HEK293 (cell line): Measurements from ENCODE around the gene LACTBL1.
A peak's percentile ranks its signal among the peaks of the same experiment; 100 is the strongest.

Source experiments
- BCL11B ChIP-seq: fragments of 450-650 bp; formaldehyde crosslinking; IDR thresholded peaks from 2 replicates; pipeline ENCODE4 v1.5.1; 2016; ENCODE audit warnings: low read depth, missing biosample characterization, missing genetic modification characterization
- EGR2 ChIP-seq: fragments of 450-650 bp; formaldehyde crosslinking; IDR thresholded peaks from 2 replicates; pipeline ENCODE4 v1.5.1; 2016; ENCODE audit warnings: low read depth, missing biosample characterization, missing genetic modification characterization
- GFI1B ChIP-seq: fragments of 450-650 bp; formaldehyde crosslinking; IDR thresholded peaks from 2 replicates; pipeline ENCODE4 v1.5.1; 2016; ENCODE audit warnings: missing biosample characterization, missing genetic modification characterization
- SP7 ChIP-seq: fragments of 450-650 bp; formaldehyde crosslinking; IDR thresholded peaks from 2 replicates; pipeline ENCODE4 v1.5.1; 2016; ENCODE audit warnings: missing biosample characterization, missing genetic modification characterization
- ZBTB8A ChIP-seq: fragments of 450-650 bp; formaldehyde crosslinking; IDR thresholded peaks from 2 replicates; pipeline ENCODE4 v1.5.1; 2016; ENCODE audit warnings: missing biosample characterization, missing genetic modification characterization
- ZFHX2 ChIP-seq: fragments of 450-650 bp; formaldehyde crosslinking; conservative IDR thresholded peaks from 2 replicates; pipeline ENCODE4 v1.5.1; 2016; ENCODE audit warnings: missing biosample characterization, missing genetic modification characterization
- ZFP37 ChIP-seq: fragments of 450-650 bp; formaldehyde crosslinking; IDR thresholded peaks from 2 replicates; pipeline ENCODE4 v1.5.1; 2016; ENCODE audit warnings: missing biosample characterization, missing genetic modification characterization
- ZNF266 ChIP-seq: fragments of 450-650 bp; formaldehyde crosslinking; IDR thresholded peaks from 2 replicates; pipeline ENCODE4 v1.5.1; 2016; ENCODE audit warnings: missing biosample characterization, missing genetic modification characterization, low read depth
- ZNF292 ChIP-seq: fragments of 450-650 bp; formaldehyde crosslinking; IDR thresholded peaks from 2 replicates; pipeline ENCODE4 v1.5.1; 2016; ENCODE audit warnings: low read depth, missing biosample characterization, missing genetic modification characterization, borderline replicate concordance
- ZNF354C ChIP-seq: fragments of 450-650 bp; formaldehyde crosslinking; IDR thresholded peaks from 2 replicates; pipeline ENCODE4 v1.5.1; 2016; ENCODE audit warnings: missing biosample characterization, missing genetic modification characterization, low read depth, borderline replicate concordance
- ZNF394 ChIP-seq: fragments of 450-650 bp; formaldehyde crosslinking; IDR thresholded peaks from 2 replicates; pipeline ENCODE4 v1.5.1; 2016; ENCODE audit warnings: missing biosample characterization, missing genetic modification characterization, mild to moderate bottlenecking, moderate library complexity, borderline replicate concordance
- ZNF426 ChIP-seq: fragments of 450-650 bp; formaldehyde crosslinking; IDR thresholded peaks from 2 replicates; pipeline ENCODE4 v1.5.1; 2017; ENCODE audit warnings: missing biosample characterization, missing genetic modification characterization, mild to moderate bottlenecking, inconsistent platforms, moderate library complexity
- ZNF514 ChIP-seq: fragments of 450-650 bp; formaldehyde crosslinking; IDR thresholded peaks from 2 replicates; pipeline ENCODE4 v1.5.1; 2016; ENCODE audit warnings: missing biosample characterization, missing genetic modification characterization
- ZNF558 ChIP-seq: fragments of 450-650 bp; formaldehyde crosslinking; IDR thresholded peaks from 2 replicates; pipeline ENCODE4 v1.5.1; 2016; ENCODE audit warnings: missing biosample characterization, missing genetic modification characterization
- ZNF629 ChIP-seq: fragments of 450-650 bp; formaldehyde crosslinking; IDR thresholded peaks from 2 replicates; pipeline ENCODE4 v1.5.1; 2017; ENCODE audit warnings: missing biosample characterization, missing genetic modification characterization
- ZNF747 ChIP-seq: fragments of 450-650 bp; formaldehyde crosslinking; IDR thresholded peaks from 2 replicates; pipeline ENCODE4 v1.5.1; 2016; ENCODE audit warnings: missing biosample characterization, missing genetic modification characterization
- ZNF830 ChIP-seq: fragments of 450-650 bp; IDR thresholded peaks from 2 replicates; pipeline ENCODE4 v1.5.0; 2018; ENCODE audit warnings: missing biosample characterization, missing genetic modification characterization, low read depth, mild to moderate bottlenecking, moderate library complexity
- ZSCAN30 ChIP-seq: fragments of 450-650 bp; IDR thresholded peaks from 2 replicates; pipeline ENCODE4 v1.5.1; 2018; ENCODE audit warnings: missing biosample characterization, mild to moderate bottlenecking, missing genetic modification characterization, moderate library complexity
- TF ChIP-seq, protein P1 (sequence below): fragments of 450-650 bp; formaldehyde crosslinking; IDR thresholded peaks from 2 replicates; pipeline ENCODE4 v1.5.1; 2017; ENCODE audit warnings: missing biosample characterization, missing genetic modification characterization
- TF ChIP-seq, protein P2 (sequence below): fragments of 450-650 bp; formaldehyde crosslinking; conservative IDR thresholded peaks from 2 replicates; pipeline ENCODE4 v1.5.1; 2016; ENCODE audit warnings: low read depth, missing biosample characterization, missing genetic modification characterization
- TF ChIP-seq, protein P3 (sequence below): fragments of 450-650 bp; formaldehyde crosslinking; IDR thresholded peaks from 2 replicates; pipeline ENCODE4 v1.5.1; 2016; ENCODE audit warnings: missing biosample characterization, missing genetic modification characterization
- TF ChIP-seq, protein P4 (sequence below): fragments of 450-650 bp; formaldehyde crosslinking; conservative IDR thresholded peaks from 2 replicates; pipeline ENCODE4 v1.5.1; 2016; ENCODE audit warnings: low read depth, missing biosample characterization, missing genetic modification characterization
- TF ChIP-seq, protein P5 (sequence below): fragments of 450-650 bp; formaldehyde crosslinking; IDR thresholded peaks from 2 replicates; pipeline ENCODE4 v1.5.1; 2016; ENCODE audit warnings: missing biosample characterization, missing genetic modification characterization, borderline replicate concordance

LACTBL1 gene

DNA sequence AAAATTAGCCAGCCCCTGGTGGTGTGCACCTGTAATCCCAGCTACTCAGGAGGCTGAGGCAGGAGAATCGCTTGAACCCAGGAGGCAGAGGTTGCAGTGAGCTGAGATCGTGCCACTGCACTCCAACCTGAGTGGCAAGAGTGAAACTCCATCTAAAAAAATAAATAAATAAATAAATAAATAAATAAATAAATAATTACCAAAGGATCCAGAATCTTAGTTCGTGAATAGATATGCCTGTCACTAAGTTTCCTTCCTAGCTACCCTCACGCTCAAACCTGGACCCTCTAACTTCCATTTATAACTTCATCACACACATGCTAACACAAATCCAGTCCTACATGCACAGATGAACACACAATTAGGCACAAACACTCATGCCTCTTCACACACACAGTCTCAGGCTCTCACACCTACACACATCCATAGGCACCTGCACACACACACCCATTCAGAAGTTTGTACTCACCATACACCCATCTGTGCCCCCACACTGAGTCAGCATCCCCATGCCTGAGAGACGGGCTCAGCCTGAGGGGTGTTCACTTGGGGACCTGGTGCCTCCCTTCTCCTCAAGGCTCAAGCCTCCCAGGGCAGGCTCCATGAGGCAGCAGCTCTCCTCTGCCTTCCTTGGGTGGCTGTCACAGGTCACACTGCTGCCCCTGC lies 61.5 kb downstream of the LACTBL1 start (continued):
- TF ChIP-seq ZNF354C (tag by site-specific recombination) (0 out of 2 replicates have a peak, but pooled peaks have one; percentile 62), BCL11B (no peak), ZNF394 (tag by site-specific recombination) (peak; percentile 94), ZFHX2 (tag by site-specific recombination) (peak; percentile 66), SP7 (tag by site-specific recombination) (no peak), ZFP37 (tag by site-specific recombination) (0 out of 2 replicates have a peak, but pooled peaks have one; percentile 41), ZBTB8A (tag by site-specific recombination) (peak; percentile 63), ZNF266 (peak; percentile 18; the same call in 1 of the 2 replicates), GFI1B (tag by site-specific recombination) (0 out of 2 replicates have a peak, but pooled peaks have one; percentile 32), ZNF426 (tag by site-specific recombination) (peak; percentile 83), ZNF292 (peak; percentile 63; the same call in 1 of the 2 replicates), ZNF558 (tag by site-specific recombination) (0 out of 2 replicates have a peak, but pooled peaks have one; percentile 47), ZNF830 (no peak), ZNF747 (no peak), ZNF629 (tag by site-specific recombination) (0 out of 2 replicates have a peak, but pooled peaks have one; percentile 48), EGR2 (tag by site-specific recombination) (peak; percentile 67; the same call in 1 of the 2 replicates), ZNF514 (tag by site-specific recombination) (no peak), ZSCAN30 (tag by site-specific recombination) (no peak)
- TF ChIP-seq, protein P1, sequence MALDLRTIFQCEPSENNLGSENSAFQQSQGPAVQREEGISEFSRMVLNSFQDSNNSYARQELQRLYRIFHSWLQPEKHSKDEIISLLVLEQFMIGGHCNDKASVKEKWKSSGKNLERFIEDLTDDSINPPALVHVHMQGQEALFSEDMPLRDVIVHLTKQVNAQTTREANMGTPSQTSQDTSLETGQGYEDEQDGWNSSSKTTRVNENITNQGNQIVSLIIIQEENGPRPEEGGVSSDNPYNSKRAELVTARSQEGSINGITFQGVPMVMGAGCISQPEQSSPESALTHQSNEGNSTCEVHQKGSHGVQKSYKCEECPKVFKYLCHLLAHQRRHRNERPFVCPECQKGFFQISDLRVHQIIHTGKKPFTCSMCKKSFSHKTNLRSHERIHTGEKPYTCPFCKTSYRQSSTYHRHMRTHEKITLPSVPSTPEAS (tag by site-specific recombination) = no peak
- TF ChIP-seq, protein P2, sequence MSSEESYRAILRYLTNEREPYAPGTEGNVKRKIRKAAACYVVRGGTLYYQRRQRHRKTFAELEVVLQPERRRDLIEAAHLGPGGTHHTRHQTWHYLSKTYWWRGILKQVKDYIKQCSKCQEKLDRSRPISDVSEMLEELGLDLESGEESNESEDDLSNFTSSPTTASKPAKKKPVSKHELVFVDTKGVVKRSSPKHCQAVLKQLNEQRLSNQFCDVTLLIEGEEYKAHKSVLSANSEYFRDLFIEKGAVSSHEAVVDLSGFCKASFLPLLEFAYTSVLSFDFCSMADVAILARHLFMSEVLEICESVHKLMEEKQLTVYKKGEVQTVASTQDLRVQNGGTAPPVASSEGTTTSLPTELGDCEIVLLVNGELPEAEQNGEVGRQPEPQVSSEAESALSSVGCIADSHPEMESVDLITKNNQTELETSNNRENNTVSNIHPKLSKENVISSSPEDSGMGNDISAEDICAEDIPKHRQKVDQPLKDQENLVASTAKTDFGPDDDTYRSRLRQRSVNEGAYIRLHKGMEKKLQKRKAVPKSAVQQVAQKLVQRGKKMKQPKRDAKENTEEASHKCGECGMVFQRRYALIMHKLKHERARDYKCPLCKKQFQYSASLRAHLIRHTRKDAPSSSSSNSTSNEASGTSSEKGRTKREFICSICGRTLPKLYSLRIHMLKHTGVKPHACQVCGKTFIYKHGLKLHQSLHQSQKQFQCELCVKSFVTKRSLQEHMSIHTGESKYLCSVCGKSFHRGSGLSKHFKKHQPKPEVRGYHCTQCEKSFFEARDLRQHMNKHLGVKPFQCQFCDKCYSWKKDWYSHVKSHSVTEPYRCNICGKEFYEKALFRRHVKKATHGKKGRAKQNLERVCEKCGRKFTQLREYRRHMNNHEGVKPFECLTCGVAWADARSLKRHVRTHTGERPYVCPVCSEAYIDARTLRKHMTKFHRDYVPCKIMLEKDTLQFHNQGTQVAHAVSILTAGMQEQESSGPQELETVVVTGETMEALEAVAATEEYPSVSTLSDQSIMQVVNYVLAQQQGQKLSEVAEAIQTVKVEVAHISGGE (tag by site-specific recombination) = peak; percentile 72
- TF ChIP-seq, protein P3, sequence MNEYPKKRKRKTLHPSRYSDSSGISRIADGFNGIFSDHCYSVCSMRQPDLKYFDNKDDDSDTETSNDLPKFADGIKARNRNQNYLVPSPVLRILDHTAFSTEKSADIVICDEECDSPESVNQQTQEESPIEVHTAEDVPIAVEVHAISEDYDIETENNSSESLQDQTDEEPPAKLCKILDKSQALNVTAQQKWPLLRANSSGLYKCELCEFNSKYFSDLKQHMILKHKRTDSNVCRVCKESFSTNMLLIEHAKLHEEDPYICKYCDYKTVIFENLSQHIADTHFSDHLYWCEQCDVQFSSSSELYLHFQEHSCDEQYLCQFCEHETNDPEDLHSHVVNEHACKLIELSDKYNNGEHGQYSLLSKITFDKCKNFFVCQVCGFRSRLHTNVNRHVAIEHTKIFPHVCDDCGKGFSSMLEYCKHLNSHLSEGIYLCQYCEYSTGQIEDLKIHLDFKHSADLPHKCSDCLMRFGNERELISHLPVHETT (tag by site-specific recombination) = no peak
- TF ChIP-seq, protein P4, sequence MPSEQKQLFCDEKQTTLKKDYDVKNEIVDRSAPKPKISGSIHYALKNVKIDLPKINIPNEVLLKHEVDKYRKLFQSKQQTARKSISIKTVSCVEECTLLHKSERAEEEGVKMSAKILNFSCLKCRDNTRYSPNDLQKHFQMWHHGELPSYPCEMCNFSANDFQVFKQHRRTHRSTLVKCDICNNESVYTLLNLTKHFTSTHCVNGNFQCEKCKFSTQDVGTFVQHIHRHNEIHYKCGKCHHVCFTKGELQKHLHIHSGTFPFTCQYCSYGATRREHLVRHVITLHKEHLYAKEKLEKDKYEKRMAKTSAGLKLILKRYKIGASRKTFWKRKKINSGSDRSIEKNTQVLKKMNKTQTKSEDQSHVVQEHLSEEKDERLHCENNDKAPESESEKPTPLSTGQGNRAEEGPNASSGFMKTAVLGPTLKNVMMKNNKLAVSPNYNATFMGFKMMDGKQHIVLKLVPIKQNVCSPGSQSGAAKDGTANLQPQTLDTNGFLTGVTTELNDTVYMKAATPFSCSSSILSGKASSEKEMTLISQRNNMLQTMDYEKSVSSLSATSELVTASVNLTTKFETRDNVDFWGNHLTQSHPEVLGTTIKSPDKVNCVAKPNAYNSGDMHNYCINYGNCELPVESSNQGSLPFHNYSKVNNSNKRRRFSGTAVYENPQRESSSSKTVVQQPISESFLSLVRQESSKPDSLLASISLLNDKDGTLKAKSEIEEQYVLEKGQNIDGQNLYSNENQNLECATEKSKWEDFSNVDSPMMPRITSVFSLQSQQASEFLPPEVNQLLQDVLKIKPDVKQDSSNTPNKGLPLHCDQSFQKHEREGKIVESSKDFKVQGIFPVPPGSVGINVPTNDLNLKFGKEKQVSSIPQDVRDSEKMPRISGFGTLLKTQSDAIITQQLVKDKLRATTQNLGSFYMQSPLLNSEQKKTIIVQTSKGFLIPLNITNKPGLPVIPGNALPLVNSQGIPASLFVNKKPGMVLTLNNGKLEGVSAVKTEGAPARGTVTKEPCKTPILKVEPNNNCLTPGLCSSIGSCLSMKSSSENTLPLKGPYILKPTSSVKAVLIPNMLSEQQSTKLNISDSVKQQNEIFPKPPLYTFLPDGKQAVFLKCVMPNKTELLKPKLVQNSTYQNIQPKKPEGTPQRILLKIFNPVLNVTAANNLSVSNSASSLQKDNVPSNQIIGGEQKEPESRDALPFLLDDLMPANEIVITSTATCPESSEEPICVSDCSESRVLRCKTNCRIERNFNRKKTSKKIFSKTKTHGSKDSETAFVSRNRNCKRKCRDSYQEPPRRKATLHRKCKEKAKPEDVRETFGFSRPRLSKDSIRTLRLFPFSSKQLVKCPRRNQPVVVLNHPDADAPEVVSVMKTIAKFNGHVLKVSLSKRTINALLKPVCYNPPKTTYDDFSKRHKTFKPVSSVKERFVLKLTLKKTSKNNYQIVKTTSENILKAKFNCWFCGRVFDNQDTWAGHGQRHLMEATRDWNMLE (tag by site-specific recombination) = peak; percentile 86
- TF ChIP-seq, protein P5, sequence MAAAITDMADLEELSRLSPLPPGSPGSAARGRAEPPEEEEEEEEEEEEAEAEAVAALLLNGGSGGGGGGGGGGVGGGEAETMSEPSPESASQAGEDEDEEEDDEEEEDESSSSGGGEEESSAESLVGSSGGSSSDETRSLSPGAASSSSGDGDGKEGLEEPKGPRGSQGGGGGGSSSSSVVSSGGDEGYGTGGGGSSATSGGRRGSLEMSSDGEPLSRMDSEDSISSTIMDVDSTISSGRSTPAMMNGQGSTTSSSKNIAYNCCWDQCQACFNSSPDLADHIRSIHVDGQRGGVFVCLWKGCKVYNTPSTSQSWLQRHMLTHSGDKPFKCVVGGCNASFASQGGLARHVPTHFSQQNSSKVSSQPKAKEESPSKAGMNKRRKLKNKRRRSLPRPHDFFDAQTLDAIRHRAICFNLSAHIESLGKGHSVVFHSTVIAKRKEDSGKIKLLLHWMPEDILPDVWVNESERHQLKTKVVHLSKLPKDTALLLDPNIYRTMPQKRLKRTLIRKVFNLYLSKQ (tag by site-specific recombination) = no peak
